NB4 (cell line): ENCODE data around the gene PPP1R9A.

Source experiments
- DNase-seq: peaks from one replicate; pipeline ENCODE4 v3.0.0; 2010; ENCODE audit warnings: low read depth
- H3K4me3 ChIP-seq: one replicate; pipeline ENCODE4 v1.5.1; 2011; ENCODE audit warnings: mild to moderate bottlenecking, low read depth, low read length, moderate library complexity
- MYC ChIP-seq: IDR thresholded peaks from 2 replicates; pipeline ENCODE4 v1.6.1; 2011; ENCODE audit warnings: low read depth, low read length
- POLR2A ChIP-seq: IDR thresholded peaks from 2 replicates; pipeline ENCODE4 v1.6.1; 2011; ENCODE audit warnings: mild to moderate bottlenecking; ENCODE audit not compliant: insufficient read length; ENCODE audit errors: extremely low read depth
- TF ChIP-seq, protein P1 (sequence below): IDR thresholded peaks from 2 replicates; pipeline ENCODE4 v1.6.1; 2011; ENCODE audit warnings: low read depth, low read length
- TF ChIP-seq, protein P2 (sequence below): IDR thresholded peaks from one replicate; pipeline ENCODE4 v1.5.1; 2012; ENCODE audit warnings: low read depth, low read length

PPP1R9A gene

DNA sequence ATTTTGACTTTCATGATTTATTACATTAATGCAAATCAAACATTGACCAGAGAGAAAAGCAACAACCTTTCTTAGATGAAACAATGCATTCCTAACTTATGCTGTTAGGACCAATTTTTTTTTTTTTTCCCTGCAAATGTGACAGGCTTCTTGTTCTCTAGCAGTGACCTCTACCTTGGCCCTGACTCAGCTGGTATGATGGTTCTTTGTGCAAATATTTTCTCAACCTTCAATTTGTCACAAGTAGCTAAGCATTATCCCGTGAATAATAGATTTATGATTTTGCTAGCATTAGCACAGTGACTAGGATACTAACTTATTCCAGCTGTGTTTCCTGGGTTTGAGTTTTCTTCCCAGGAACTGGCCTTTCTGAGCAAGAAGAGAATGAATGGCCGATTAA, 64.9 kb downstream of the PPP1R9A start:
- DNase-seq = no peak
- no peak overlapping the region for H3K4me3 ChIP-seq
- no peak for TF ChIP-seq MYC
- TF ChIP-seq, protein P1, sequence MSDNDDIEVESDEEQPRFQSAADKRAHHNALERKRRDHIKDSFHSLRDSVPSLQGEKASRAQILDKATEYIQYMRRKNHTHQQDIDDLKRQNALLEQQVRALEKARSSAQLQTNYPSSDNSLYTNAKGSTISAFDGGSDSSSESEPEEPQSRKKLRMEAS = no peak
- no peak for TF ChIP-seq POLR2A
- TF ChIP-seq, protein P2, sequence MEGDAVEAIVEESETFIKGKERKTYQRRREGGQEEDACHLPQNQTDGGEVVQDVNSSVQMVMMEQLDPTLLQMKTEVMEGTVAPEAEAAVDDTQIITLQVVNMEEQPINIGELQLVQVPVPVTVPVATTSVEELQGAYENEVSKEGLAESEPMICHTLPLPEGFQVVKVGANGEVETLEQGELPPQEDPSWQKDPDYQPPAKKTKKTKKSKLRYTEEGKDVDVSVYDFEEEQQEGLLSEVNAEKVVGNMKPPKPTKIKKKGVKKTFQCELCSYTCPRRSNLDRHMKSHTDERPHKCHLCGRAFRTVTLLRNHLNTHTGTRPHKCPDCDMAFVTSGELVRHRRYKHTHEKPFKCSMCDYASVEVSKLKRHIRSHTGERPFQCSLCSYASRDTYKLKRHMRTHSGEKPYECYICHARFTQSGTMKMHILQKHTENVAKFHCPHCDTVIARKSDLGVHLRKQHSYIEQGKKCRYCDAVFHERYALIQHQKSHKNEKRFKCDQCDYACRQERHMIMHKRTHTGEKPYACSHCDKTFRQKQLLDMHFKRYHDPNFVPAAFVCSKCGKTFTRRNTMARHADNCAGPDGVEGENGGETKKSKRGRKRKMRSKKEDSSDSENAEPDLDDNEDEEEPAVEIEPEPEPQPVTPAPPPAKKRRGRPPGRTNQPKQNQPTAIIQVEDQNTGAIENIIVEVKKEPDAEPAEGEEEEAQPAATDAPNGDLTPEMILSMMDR = no peak

DNA sequence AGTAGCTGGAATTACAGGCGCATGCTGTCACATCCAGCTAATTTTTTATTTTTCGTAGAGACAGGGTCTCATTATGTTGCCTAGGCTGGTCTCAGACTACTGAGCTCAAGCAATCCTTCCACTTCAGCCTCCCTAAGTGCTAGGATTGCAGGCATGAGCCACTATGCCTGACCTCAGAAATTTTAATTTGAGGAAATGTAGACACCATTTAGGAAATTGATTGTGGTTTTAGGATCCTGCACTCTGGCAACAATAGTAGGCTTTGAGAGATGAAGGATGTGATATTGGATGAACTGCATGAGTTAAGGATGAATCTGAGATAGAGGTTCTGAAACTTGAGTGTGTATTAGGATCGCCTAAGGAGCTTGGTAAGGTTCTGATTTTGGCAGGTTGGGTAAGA, 66.5 kb downstream of the PPP1R9A start:
- H3K4me3 ChIP-seq = no peak overlapping the region
- DNase-seq = no peak
- TF ChIP-seq, protein P2 = no peak
- TF ChIP-seq POLR2A (no peak), MYC (no peak)
- TF ChIP-seq, protein P1 = no peak

DNA sequence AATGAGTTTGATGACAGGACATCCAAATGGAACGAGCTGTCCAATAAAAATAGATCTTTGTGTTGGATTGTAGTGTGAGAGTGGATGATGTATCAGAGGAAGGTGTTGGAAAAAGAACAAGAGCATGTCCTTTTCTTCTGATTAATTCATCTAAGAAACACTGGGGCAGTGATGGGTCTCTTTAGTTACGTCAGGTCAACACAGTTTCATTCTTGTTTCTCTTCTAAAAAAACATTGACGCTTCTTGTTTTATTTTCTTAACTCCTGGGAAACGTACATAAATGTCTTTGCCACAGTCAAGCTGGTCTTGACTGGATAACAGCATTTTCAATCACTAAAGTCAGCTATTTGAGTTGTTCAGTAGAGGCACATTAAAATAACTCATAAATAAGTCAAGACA, 67.0 kb downstream of the PPP1R9A start:
- DNase-seq = no peak
- H3K4me3 ChIP-seq = no peak overlapping the region
- no peak for TF ChIP-seq MYC
- TF ChIP-seq, protein P1 = no peak

DNA sequence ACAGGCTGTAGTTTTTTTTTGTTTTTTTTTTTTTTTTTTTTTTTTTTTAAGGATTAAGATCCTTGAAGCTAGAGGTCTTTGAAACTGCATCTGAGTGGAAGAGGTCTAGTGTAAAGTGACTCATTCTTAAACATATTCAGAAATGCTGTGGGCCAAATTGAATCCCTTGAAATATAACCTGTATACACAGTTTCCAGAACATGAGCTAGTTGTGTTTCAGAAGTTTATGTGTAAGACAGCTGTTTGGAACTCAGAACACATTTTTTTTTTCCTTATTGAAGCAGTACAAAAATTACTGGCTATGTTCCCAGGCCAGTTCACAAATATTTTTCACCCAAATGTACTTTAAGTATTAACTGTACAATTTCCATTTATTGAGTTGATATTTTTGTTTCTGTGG, 67.9 kb downstream of the PPP1R9A start:
- no peak overlapping the region for H3K4me3 ChIP-seq
- TF ChIP-seq MYC (no peak), POLR2A (no peak)
- TF ChIP-seq, protein P1 = no peak
- TF ChIP-seq, protein P2 = no peak
- DNase-seq = no peak

DNA sequence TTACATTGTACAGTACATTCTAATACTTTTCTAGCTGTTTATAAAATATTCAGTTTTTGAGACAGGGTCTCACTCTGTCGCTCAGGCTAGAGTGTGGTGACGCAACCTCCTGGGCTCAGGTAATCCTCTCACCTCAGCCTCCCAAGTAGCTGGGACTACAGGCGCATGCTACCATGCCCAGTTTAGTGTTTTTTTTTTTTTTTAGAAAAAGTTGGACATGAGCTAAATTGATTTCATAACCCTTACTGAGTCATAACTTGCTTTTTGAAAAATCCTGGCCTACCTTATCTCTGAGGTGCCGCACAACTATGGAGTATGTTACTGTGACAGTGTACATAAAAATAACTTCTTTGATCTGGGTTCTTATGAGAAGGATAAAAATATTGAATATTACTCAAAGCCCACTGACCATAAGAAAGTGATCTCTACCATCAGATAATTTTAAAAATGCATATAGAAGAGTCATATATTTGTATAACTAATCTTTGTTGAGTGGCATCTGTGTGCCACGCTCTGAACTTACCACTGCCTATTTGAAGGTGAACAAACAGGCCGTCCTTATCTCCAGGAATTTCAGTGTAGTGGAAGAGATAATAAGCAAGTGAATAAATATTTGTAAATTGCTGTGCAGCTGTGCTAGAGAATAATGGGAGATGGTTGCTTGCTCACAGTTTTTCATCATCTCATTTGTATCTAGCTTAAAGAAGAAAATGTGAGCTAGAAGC, 73.2 kb downstream of the PPP1R9A start:
- DNase-seq = no peak
- TF ChIP-seq, protein P2 = no peak
- TF ChIP-seq POLR2A = no peak
- H3K4me3 ChIP-seq = no peak overlapping the region

DNA sequence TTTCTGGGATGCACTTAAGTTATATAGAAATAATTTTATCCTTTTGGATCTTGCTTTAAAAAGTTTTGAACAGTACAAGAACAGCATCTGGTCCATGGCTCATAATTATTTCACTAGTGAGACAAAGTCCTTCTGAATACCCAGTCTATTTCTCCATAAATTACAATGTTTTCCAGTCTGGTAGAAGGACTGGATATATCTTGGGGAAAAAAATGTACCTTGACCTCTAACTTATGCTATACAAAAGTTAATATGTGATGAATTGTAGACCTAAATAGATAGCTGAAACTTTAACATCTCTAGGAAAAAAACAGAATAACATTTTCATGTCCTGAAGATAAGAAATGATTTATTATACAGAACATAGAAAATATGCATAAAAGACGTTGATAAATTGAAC, 88.5 kb downstream of the PPP1R9A start:
- no peak for TF ChIP-seq MYC
- TF ChIP-seq POLR2A = no peak
- TF ChIP-seq, protein P1 = no peak
- TF ChIP-seq, protein P2 = no peak
- no peak overlapping the region for H3K4me3 ChIP-seq

More for the DNA sequence above, 88.5 kb downstream of the PPP1R9A start:
- no peak for DNase-seq
